Measurements from ENCODE around the gene CCDC81. TPM values are rescaled to one million over a fixed set of nuclear protein-coding genes. Genes with fewer than 3 reads are reported as not detected.

The CCDC81 gene
- total RNA-seq, 4 donors from 2014 or later: 0.78 to 3.3 (median 1.3) TPM

- no peak for DNase-seq (ENCODE audit: low spot score in 2 of 2)
- WGBS, 2 donors: 93 to 98% methylated on average over 7 of the region's 7 CpGs
- Histone ChIP-seq H3K27me3 (no peaks in the 10 kb centered on the region), H3K4me3 (no peak overlapping the region), H3K4me1 (peaks cover 0 to 7% (median 0%) of the 10 kb centered on the region in 4 donors), H3K27ac (no peak overlapping the region), H3K36me3 (no peaks in the 10 kb centered on the region), H3K9me3 (no peaks in the 10 kb centered on the region)
- TF ChIP-seq EP300 (IDR thresholded peaks at IDR 0.05) (no peak), CTCF (IDR thresholded peaks at IDR 0.05) (no peak), POLR2A (IDR thresholded peaks at IDR 0.05) (no peak)
Observed at GRCh38 chr11:86369668-86370067, 5.0 kb upstream of the CCDC81 start.

- WGBS, 2 donors: 83 to 89% methylated on average over 4 of the region's 4 CpGs
- peaks cover 0 to 7% (median 0%) of the 10 kb centered on the region in 4 donors for H3K4me1 ChIP-seq
Observed at GRCh38 chr11:86370171-86370570, 4.5 kb upstream of the CCDC81 start.

GRCh38 chr11:86370922-86371594 lies 3.6 kb upstream of the CCDC81 start:
- 68 to 69% methylated on average over 6 of the region's 6 CpGs for WGBS, 2 donors
- Histone ChIP-seq H3K27me3 (no peaks in the 10 kb centered on the region), H3K4me3 (no peak overlapping the region), H3K4me1 (peaks cover 0 to 7% (median 0%) of the 10 kb centered on the region in 4 donors), H3K27ac (no peak overlapping the region), H3K9me3 (no peaks in the 10 kb centered on the region), H3K36me3 (no peaks in the 10 kb centered on the region)
- no peak for DNase-seq (ENCODE audit: low spot score in 2 of 2)
- TF ChIP-seq POLR2A (IDR thresholded peaks at IDR 0.05) (no peak), EP300 (IDR thresholded peaks at IDR 0.05) (no peak), CTCF (IDR thresholded peaks at IDR 0.05) (no peak)

More at GRCh38 chr11:86370171-86370570, 4.5 kb upstream of the CCDC81 start:
- TF ChIP-seq CTCF (IDR thresholded peaks at IDR 0.05) (no peak), POLR2A (IDR thresholded peaks at IDR 0.05) (no peak), EP300 (IDR thresholded peaks at IDR 0.05) (no peak)
- Histone ChIP-seq H3K9me3 (no peaks in the 10 kb centered on the region), H3K36me3 (no peaks in the 10 kb centered on the region), H3K27ac (no peak overlapping the region), H3K27me3 (no peaks in the 10 kb centered on the region), H3K4me3 (no peak overlapping the region)
- no peak for DNase-seq (ENCODE audit: low spot score in 2 of 2)

- no peak overlapping the region for H3K4me3 ChIP-seq
Observed at GRCh38 chr11:86372041-86372440, 2.6 kb upstream of the CCDC81 start.

GRCh38 chr11:86372586-86372985 lies 2.1 kb upstream of the CCDC81 start:
- Histone ChIP-seq H3K4me1 (peaks cover 0 to 7% (median 0%) of the 10 kb centered on the region in 4 donors), H3K27me3 (no peaks in the 10 kb centered on the region), H3K4me3 (no peak overlapping the region), H3K9me3 (no peaks in the 10 kb centered on the region), H3K27ac (no peak overlapping the region), H3K36me3 (no peaks in the 10 kb centered on the region)
- no peak for TF ChIP-seq CTCF (IDR thresholded peaks at IDR 0.05)
- no peak for TF ChIP-seq EP300 (IDR thresholded peaks at IDR 0.05)
- TF ChIP-seq POLR2A (IDR thresholded peaks at IDR 0.05): no peak
- no peak for DNase-seq (ENCODE audit: low spot score in 2 of 2)

More at GRCh38 chr11:86372041-86372440, 2.6 kb upstream of the CCDC81 start:
- no peak for TF ChIP-seq POLR2A (IDR thresholded peaks at IDR 0.05)
- no peaks in the 10 kb centered on the region for H3K9me3 ChIP-seq
- H3K27ac ChIP-seq: no peak overlapping the region
- no peaks in the 10 kb centered on the region for H3K27me3 ChIP-seq
- no peak for DNase-seq (ENCODE audit: low spot score in 2 of 2)
- H3K36me3 ChIP-seq: no peaks in the 10 kb centered on the region
- 88 to 100% methylated on average over 1 of the region's 1 CpG for WGBS, 2 donors
- H3K4me1 ChIP-seq: peaks cover 0 to 7% (median 0%) of the 10 kb centered on the region in 4 donors
